ENCODE measurements around the gene OR4D11. TPM values are rescaled to one million over a fixed set of nuclear protein-coding genes. Genes with fewer than 3 reads are reported as not detected.
A peak's percentile ranks its signal among the peaks of the same experiment; 100 is the strongest.

OR4D11 gene
- total and polyA plus RNA-seq, 9 of the 15 experiments (the other 6 are each of a cell fraction or from before 2014, with no cell fraction given) = not detected

DNA sequence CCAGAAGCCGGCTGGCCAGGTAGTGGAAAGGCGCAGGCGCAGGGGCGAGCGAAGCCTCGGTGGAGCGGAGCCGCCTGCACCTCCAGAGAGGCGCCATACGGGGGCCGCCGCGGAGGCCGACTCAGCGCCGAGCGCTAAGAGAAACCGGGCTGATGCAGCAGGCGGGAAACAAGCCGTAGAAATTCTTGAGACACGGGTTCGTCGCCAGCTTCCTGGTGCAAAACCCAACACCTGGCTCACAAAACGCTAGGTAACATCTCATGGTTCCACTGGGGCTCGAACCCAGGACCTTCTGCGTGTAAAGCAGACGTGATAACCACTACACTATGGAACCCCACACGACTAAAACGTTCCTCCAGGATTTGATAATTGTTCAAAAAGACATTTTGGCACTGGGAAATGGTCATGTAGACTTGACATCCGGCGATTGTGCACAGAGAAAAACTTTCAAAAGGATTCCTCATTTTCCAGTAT lies 47.0 kb downstream of the OR4D11 start (continued):
- TF ChIP-seq, protein P1, sequence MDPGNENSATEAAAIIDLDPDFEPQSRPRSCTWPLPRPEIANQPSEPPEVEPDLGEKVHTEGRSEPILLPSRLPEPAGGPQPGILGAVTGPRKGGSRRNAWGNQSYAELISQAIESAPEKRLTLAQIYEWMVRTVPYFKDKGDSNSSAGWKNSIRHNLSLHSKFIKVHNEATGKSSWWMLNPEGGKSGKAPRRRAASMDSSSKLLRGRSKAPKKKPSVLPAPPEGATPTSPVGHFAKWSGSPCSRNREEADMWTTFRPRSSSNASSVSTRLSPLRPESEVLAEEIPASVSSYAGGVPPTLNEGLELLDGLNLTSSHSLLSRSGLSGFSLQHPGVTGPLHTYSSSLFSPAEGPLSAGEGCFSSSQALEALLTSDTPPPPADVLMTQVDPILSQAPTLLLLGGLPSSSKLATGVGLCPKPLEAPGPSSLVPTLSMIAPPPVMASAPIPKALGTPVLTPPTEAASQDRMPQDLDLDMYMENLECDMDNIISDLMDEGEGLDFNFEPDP (CRISPR knock-in tag; IDR thresholded peaks at IDR 0.05) = no peak
- TF ChIP-seq STAT5A (IDR thresholded peaks at IDR 0.05; ENCODE audit: borderline replicate concordance, low read length) (peak; percentile 52; the same call in 1 of the 2 replicates), POLR2AphosphoS5 (IDR thresholded peaks at IDR 0.05; ENCODE audit: control insufficient read depth, insufficient read depth, low read depth, low read length) (no peak), HNRNPUL1 (IDR thresholded peaks at IDR 0.05; ENCODE audit: low read length) (no peak), TEAD1 (CRISPR knock-in tag; IDR thresholded peaks at IDR 0.05) (peak; percentile 16 to 30; a peak in 2 of 4 replicates), ZKSCAN3 (CRISPR knock-in tag; IDR thresholded peaks at IDR 0.05) (no peak), SAFB2 (IDR thresholded peaks at IDR 0.05; ENCODE audit: borderline replicate concordance, low read depth, low read length, severe bottlenecking) (no peak), CBFA2T3 (IDR thresholded peaks at IDR 0.05) (no peak), EGR1 (conservative IDR thresholded peaks at IDR 0.05) (no peak), KLF1 (tag; IDR thresholded peaks at IDR 0.05) (no peak), ZNF224 (CRISPR knock-in tag; IDR thresholded peaks at IDR 0.05) (no peak), ZNF695 (CRISPR knock-in tag; IDR thresholded peaks at IDR 0.05) (no peak), FOSL1 (tag; conservative IDR thresholded peaks at IDR 0.05) (no peak; the same call in 1 of the 2 replicates), ZNF311 (CRISPR knock-in tag; IDR thresholded peaks at IDR 0.05) (no peak)
- TF ChIP-seq, protein P2, sequence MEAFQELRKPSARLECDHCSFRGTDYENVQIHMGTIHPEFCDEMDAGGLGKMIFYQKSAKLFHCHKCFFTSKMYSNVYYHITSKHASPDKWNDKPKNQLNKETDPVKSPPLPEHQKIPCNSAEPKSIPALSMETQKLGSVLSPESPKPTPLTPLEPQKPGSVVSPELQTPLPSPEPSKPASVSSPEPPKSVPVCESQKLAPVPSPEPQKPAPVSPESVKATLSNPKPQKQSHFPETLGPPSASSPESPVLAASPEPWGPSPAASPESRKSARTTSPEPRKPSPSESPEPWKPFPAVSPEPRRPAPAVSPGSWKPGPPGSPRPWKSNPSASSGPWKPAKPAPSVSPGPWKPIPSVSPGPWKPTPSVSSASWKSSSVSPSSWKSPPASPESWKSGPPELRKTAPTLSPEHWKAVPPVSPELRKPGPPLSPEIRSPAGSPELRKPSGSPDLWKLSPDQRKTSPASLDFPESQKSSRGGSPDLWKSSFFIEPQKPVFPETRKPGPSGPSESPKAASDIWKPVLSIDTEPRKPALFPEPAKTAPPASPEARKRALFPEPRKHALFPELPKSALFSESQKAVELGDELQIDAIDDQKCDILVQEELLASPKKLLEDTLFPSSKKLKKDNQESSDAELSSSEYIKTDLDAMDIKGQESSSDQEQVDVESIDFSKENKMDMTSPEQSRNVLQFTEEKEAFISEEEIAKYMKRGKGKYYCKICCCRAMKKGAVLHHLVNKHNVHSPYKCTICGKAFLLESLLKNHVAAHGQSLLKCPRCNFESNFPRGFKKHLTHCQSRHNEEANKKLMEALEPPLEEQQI (IDR thresholded peaks at IDR 0.05) = peak; percentile 83
- TF ChIP-seq, protein P3, sequence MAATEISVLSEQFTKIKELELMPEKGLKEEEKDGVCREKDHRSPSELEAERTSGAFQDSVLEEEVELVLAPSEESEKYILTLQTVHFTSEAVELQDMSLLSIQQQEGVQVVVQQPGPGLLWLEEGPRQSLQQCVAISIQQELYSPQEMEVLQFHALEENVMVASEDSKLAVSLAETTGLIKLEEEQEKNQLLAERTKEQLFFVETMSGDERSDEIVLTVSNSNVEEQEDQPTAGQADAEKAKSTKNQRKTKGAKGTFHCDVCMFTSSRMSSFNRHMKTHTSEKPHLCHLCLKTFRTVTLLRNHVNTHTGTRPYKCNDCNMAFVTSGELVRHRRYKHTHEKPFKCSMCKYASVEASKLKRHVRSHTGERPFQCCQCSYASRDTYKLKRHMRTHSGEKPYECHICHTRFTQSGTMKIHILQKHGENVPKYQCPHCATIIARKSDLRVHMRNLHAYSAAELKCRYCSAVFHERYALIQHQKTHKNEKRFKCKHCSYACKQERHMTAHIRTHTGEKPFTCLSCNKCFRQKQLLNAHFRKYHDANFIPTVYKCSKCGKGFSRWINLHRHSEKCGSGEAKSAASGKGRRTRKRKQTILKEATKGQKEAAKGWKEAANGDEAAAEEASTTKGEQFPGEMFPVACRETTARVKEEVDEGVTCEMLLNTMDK (IDR thresholded peaks at IDR 0.05; ENCODE audit: borderline replicate concordance, insufficient read depth, low read depth, low read length, poor library complexity, severe bottlenecking) = peak; percentile 47
- TF ChIP-seq, protein P4, sequence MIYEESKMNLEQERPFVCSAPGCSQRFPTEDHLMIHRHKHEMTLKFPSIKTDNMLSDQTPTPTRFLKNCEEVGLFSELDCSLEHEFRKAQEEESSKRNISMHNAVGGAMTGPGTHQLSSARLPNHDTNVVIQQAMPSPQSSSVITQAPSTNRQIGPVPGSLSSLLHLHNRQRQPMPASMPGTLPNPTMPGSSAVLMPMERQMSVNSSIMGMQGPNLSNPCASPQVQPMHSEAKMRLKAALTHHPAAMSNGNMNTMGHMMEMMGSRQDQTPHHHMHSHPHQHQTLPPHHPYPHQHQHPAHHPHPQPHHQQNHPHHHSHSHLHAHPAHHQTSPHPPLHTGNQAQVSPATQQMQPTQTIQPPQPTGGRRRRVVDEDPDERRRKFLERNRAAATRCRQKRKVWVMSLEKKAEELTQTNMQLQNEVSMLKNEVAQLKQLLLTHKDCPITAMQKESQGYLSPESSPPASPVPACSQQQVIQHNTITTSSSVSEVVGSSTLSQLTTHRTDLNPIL (CRISPR knock-in tag; IDR thresholded peaks at IDR 0.05) = no peak
- TF ChIP-seq, protein P5, sequence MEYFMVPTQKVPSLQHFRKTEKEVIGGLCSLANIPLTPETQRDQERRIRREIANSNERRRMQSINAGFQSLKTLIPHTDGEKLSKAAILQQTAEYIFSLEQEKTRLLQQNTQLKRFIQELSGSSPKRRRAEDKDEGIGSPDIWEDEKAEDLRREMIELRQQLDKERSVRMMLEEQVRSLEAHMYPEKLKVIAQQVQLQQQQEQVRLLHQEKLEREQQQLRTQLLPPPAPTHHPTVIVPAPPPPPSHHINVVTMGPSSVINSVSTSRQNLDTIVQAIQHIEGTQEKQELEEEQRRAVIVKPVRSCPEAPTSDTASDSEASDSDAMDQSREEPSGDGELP (CRISPR knock-in tag; IDR thresholded peaks at IDR 0.05; ENCODE audit: borderline replicate concordance) = peak; percentile 85
- TF ChIP-seq, protein P6, sequence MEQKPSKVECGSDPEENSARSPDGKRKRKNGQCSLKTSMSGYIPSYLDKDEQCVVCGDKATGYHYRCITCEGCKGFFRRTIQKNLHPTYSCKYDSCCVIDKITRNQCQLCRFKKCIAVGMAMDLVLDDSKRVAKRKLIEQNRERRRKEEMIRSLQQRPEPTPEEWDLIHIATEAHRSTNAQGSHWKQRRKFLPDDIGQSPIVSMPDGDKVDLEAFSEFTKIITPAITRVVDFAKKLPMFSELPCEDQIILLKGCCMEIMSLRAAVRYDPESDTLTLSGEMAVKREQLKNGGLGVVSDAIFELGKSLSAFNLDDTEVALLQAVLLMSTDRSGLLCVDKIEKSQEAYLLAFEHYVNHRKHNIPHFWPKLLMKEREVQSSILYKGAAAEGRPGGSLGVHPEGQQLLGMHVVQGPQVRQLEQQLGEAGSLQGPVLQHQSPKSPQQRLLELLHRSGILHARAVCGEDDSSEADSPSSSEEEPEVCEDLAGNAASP (IDR thresholded peaks at IDR 0.05) = no peak

Measured in K562 (cell line).